HG03135 (cell line): ENCODE data around the gene CERS4.
"Not testable (repeated sequence)": the region's sequence is repeated elsewhere in the genome, so short reads cannot be mapped to it uniquely, and the experiment has no call there.

Experiments used
- ATAC-seq: cut with Tn5 transposase; IDR thresholded peaks from one replicate; pipeline ENCODE4 v1.9.1; 2021; ENCODE audit warnings: mild to moderate bottlenecking, moderate library complexity; ENCODE audit not compliant: unreplicated experiment

The CERS4 gene

GRCh38 chr19:8241646-8242045 lies 32.5 kb downstream of the CERS4 start:
- ATAC-seq: no peak

- no peak for ATAC-seq
These were observed 33.1 kb downstream of the CERS4 start for GRCh38 chr19:8242211-8242821.

- ATAC-seq: no peak
These were observed 34.0 kb downstream of the CERS4 start for GRCh38 chr19:8243146-8243545.

- ATAC-seq: no peak
These were observed 35.3 kb downstream of the CERS4 start for GRCh38 chr19:8244442-8244841.

GRCh38 chr19:8245869-8246835 lies 37.0 kb downstream of the CERS4 start:
- ATAC-seq: no peak

- ATAC-seq: not testable (repeated sequence)
These were observed 38.1 kb downstream of the CERS4 start for GRCh38 chr19:8247129-8247890.

GRCh38 chr19:8248348-8249328 lies 39.5 kb downstream of the CERS4 start:
- ATAC-seq: no peak

GRCh38 chr19:8250596-8250995 lies 41.4 kb downstream of the CERS4 start:
- no peak for ATAC-seq

GRCh38 chr19:8251025-8251472 lies 41.9 kb downstream of the CERS4 start:
- ATAC-seq: no peak

GRCh38 chr19:8252922-8253589 lies 43.9 kb downstream of the CERS4 start:
- no peak for ATAC-seq

GRCh38 chr19:8253678-8254077 lies 44.5 kb downstream of the CERS4 start:
- ATAC-seq: no peak

- no peak for ATAC-seq
These were observed 45.3 kb downstream of the CERS4 start for GRCh38 chr19:8254286-8255001.

- ATAC-seq: no peak
These were observed 46.4 kb downstream of the CERS4 start for GRCh38 chr19:8255426-8256125.

GRCh38 chr19:8256276-8257051 lies 47.3 kb downstream of the CERS4 start:
- ATAC-seq: no peak

GRCh38 chr19:8257052-8257443 lies 47.9 kb downstream of the CERS4 start:
- no peak for ATAC-seq

- ATAC-seq: no peak
These were observed 50.2 kb downstream of the CERS4 start for GRCh38 chr19:8259142-8259921.

- ATAC-seq: no peak
These were observed 50.7 kb downstream of the CERS4 start for GRCh38 chr19:8259922-8260247.
